ENCODE data around the gene TMEM181.
"Not testable (repeated sequence)": the region's sequence is repeated elsewhere in the genome, so short reads cannot be mapped to it uniquely, and the experiment has no call there.

The TMEM181 gene

DNA sequence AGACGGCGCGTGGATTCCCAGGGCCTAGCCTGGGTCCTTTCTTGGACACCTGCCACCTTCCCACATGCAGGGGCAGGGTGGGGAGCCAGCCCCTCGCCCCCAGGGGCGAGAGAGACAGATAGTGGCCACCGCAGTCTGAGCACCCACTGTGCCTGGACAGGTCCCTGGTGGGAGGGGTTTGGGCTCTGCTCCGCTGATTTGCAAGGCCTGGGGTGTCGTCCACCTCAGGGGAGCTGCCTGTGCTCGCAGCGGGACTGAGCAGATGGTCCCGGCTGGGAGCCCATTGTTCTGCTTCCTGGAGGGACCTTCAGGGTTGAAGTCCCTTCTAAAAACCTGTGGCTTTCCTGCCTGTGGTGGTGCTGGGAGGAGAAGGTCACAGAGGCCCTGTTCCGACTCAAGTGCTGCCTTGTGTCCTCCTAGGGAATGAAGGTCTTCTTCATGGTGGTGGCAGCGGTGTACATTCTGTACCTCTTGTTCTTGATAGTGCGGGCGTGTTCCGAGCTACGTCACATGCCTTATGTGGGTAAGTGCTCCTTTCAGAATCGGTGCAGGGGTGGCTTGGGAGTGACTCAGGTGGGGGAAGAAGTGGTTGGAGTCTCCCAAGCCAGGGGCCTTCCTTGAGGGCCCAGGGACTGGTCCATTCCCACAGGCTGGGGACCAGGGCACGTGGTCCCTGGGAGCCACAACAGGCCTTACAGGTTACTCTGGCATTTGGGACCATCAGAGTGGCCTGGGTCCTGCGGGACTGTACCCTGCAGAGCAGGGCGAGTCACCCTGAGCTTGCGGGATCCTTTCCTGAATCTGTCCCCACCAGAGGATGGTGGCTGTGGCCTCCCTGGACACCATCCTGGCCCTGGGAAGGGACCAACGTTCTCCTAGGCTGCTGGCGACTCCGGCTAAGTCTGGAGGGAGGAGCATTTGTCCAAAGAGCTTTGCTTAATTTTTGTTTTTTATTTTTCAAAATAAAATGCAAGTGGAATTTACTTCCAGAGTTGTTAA lies 65.1 kb downstream of the TMEM181 start:
- DNase-seq = no peak

DNA sequence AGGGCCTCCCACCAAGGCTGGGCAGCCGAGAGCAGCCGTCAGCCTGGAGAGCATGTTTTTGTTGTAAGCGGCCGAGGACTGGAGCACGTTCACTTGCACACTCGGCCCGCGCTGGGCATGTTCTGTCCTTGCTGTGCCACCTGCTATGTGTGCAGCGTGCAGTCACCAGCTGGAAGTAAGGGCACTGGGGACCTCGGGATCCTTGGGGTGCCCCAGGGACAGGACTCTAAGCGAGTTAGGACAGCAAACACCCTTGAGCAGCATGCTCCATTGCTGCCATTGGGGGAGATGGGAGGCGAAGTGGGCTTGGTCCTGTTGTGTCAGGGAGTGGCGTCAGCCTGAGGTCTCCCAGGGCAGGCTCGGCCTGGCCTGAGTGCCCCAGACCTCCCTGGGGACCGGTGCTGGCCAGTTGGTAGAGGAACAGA lies 66.0 kb downstream of the TMEM181 start:
- DNase-seq = no peak

DNA sequence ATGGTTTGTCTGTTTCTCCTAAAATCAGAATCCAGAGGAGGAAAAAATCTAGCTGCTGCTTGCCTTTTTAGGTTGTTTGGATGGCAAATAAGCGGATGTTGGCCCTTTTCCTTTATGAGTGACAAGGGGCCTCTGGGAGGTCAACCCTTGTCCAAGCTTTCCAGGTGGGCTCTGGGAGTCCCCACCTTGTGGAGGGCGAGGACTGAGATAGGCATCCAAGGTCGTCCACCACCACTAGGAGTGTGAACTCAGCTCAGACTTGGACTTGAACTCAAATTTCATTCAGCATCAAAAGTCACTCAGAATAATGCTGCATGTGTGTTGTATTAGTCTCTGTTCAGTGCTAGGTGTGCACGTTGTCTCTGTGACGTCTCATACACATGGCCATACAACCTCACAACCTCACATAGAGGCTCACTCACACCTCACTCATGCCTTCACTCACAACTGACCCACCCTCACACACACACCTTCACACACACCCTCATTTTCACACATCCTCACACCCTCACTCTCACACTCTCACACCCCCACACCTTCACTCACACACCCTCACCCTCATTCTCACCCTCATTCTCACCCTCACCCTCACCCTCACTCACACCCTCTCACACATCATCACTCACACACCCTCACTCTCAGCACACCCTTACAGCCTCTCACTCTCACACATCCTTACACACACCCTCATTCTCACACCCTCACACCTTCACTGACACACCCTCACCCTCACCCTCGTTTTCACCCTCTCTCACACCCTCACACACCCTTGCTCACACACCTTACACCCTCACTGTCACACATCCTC lies 66.7 kb downstream of the TMEM181 start:
- no peak for DNase-seq

DNA sequence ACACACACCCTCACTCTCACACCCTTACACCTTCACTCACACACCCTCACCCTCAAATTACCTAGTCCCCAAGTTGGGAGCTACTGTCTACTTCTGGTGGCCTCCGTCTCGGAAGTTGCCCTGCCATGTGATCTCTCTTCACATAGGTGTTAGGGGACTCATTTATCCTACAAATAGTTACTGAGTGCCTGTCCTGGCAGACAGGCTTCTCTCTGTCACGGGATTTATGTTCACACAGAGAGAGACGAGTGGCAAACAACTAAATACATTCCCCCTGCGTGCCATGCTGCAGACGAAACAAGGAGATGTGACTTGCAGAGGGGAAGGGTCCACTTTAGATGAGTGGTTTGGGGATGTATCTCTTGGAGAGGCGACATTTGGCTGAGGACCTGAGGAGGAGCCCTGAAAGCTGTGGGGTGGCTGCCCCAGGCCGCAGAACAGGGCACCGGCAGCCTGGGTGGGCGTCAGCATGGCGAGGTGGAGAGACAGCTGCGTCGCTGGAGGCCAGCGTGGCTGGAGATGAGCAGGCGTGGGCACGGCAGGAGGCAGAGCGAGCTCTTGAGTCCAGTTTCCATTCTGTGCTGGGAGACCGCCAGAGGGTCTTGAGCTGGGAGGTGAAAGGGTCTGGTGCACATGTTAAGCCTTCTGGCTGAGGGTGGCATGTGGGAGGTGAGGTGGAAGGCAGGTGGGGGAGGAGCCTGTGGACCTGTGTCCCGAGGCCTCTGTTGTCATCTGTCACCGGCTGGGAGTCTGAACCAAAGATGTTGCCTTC lies 67.5 kb downstream of the TMEM181 start:
- no peak for DNase-seq

DNA sequence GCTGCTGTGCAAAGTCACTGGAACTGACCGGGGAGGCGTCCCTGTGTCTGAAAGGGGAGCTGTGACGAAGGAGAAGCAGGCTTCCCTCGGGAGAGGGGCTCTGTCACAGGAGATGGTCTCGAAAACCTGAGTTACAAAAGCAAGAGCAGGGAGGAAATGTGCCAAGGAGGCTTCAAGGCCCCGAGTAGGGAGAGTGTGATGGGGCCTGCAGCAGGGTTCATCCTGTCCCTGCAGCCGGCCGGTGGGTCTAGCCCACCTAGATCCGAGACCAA lies 68.0 kb downstream of the TMEM181 start:
- DNase-seq = no peak

DNA sequence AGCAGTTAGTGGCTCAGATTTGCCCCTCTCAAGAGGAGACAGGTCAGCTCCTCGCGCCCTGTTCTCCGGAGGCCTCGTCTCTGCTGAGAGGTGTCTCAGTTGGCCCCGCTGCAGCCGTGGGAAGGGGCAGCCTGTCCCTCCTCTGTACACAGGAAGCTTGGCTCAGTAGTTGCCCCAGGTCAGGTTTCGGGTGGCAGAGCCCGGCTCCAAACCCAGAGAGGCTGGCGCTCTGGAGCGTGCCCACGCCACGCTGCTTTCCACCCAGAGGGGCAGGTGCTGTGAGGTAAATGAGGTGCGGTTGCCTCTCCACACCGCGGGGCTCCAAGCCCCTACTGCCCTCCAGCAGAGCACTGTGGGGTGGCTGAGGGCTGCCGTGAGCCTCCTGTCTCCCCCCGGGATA lies 68.7 kb downstream of the TMEM181 start:
- no peak for DNase-seq

DNA sequence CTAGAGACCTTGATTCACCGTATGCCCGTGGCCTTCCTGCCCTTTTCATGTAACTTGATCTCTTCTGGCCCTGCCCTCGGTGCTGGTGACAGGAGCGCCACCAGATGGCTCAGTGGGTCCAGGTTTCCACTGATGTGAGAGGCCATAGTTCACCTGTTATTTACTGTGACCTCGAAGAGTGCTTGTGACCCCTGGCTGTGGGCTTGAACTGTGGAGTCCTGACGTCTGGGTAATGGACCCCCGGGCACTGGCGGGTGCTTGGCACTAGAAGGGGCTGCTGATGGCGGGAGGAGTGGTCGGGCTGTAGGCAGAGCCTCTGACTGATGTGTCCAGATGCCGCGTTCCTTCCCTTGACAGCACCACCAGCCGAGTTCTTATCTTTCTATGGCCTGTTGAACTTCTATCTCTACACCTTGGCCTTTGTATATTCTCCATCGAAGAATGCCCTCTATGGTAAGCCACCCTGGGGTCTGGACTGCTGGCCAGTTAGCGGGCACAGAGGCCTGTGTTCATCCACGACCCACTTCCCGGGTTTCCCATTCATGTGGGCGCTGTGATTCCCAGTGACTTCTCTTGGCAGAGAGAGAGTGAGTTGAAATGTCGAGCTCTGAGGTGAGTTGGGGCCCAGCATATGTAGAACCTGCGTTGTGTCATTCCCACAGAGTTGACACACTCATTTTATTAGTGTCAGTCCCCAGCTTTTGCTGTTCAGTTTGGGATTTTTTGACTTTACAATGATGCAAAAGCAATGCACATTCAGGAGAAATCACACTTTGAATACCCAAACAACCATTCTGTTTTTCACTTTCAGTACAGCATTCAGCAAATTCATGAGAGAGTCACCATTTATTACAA lies 69.7 kb downstream of the TMEM181 start:
- peak; percentile 7 to 64 for DNase-seq

DNA sequence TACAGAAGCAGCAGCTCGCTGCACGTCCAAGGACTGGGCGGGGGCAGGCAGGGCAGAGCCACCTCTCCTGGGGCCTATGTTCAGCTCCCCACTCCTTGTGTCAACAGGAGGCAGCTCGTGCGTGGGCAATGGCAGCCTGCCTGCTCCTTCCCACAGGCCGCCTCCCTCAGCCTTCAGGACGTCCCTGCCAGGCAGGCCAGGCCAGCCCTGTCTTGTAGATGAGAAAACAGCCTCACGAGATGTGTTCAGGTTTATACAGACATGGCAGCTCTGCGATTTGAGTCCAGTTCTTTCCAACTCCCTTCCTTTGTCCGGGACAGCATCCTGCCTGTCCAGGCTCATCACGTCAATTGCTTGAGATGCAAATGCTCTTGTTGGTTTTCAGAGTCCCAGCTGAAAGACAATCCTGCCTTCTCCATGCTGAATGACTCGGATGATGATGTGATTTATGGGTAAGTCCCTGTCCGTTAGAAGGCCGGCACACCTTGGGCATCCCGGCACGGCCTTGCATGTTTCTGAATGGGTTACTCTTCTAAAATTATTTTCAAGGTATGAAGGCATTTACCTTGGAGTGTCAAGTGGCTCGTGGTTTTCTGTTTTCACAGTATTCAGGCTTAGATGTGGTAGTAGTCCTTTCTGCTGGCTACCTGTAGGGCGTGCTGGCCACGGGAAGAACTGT lies 71.2 kb downstream of the TMEM181 start:
- DNase-seq = no peak

DNA sequence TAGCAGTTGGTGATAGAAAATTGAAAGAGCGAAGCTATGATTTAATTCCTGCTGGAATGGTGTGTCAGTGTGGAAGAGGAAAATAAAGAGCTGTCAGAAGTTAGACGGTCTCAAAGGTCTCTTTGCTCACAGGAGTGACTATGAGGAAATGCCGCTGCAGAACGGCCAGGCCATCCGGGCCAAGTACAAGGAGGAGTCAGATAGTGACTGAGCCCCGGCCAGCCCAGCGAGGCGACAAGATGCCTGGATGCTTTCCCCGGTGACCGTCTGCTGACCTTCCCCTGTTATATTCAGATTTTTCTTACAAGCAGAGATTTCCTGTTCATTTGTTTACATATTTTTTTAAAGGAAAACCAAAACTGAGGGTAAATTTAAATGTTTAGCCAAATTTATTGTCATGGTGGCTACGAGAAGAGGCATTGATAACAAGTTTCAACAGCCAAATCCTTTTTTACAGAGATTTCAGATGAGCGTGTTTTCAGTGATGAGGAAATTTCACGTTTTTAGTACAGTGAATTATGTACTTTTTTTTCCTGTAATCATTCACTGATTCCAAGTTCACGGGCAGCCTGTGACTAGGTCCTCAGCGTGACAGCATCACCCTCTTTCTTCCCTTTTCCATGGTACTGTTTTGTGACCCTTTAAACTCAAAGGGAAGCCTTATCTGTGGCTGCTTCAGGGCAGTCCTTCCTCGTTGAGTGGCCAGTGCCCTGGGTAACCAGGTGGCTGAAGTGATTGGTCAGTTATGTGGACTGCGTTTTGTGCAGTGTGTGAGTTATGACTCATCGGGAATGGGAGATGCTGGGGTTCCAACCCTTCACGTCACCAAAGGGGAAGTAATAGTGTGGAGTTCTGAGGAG lies 72.0 kb downstream of the TMEM181 start:
- no peak for DNase-seq

DNA sequence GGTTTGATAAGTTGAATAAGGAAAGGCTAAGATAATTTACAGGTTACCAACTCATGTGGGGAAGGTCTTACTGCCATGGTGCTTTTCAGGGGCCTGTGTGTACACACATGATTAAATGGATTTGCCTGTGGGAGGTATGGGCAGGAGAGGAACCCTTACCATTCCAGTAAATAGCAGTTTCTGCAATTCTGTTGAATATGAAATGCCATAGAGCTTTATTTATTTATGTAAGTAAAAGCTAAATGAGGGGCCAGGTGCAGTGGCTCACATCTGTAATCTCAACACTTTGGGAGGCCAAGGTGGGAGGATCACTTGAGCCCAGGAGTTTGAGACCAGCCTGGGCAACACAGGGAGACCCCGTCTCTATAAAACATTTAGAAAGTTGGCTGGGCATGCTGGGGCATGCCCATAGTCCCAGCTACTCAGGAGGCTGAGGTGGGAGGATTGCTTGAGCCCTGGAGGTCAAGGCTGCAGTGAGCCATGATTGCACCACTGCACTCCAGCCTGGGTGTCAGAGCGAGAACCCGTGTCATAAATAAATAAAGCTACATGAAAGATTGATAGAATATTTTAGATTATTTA lies 72.7 kb downstream of the TMEM181 start:
- not testable (repeated sequence) for DNase-seq

DNA sequence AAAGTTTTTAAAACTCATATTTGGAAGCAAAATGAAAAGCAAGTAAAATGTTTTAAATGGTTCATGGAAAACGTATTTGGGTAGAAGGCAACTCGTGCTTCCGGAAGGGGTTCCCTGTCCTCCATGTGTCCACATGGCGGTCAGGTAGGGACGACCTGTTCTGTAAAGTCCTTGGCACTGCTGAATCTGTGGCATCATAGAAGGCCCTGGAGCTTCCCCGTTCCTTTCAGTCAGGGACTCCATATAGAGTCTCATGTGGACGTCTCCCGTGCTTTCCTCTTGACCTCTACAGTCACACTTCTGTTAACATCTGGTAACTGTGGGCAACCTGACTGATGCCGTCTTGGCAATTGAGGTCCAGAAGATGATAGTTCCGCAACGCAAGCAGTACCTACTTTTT lies 73.2 kb downstream of the TMEM181 start:
- DNase-seq = no peak

DNA sequence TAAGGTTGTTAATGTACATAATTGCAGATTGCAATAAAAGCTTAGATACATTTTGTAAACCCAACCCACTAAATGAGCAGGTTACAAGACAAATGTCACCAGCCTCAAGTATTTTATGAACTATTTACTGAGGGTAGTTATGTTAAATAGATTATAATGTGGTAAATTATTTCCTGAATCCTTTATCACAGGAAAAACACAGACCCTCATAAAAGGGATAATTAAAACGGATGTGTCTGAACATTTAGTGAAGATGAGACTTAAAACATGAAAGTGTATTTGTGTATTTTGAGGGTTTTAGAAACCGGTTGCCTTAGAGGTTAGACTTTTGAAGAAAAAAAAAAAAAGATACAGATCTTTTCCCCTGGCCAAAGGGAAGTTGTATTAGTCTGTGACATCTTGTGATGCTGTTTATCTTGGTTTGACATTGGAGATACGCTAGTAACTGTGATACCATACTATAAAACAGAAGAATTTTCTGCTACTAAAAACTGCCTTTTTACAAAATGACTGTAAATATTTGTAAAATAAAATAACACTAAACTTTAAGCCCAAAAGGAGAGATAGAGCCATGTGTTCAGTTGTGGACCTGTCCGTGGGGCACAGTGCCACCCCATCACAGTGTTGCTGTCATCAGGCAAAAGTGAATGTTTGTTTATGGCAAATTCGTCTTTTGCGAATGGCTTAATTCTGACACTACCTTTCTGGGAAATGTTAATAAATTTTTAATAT lies 75.0 kb downstream of the TMEM181 start:
- no peak for DNase-seq

DNA sequence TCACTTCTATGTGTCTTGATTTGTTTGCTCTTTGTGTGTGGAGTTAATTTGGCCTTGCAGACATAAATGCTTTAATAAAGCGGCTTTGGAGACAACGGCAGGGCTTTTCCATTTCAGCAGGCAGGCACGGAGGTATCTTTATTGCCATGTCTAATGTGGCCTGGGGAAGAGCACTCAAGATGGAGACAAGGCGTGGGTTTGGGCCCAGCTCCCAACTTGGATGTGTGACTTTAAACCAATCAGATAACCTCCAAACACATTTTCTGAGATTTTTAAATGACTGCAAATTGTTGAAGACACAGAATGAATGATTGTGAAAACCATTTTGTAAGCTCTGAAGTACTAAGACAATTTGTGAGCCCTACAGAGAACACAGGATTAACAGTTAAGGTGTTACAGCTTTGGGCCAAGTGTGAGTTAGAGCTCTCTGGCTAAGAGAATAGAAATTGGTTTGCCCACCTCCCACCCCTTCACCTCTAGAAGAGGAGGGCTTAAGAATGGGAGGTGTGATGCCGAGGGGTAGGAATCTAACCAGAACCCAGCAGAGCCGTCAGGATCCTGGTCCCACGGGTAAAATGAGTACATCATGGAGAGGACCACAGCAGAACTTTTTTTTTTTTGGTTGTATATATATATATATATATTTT lies 75.7 kb downstream of the TMEM181 start:
- DNase-seq = no peak

DNA sequence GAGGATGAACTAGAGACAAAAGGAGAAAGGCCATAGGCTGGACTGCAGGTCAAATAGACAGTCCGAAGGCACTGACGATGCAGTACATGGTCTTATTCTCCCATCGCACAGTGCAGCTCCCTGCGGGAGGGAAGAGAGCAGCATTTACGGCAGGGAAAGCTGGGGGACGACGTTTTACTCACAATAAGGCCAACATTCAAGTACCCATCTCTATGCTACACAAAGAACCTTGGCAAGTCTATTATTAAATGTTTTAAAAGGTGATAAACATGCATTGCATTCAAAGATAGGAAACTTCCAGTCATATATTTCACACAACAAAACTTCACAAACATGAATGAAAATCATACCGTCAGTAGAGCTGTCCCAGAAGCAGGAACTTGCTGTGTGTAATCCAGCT lies 76.9 kb downstream of the TMEM181 start:
- DNase-seq = no peak

DNA sequence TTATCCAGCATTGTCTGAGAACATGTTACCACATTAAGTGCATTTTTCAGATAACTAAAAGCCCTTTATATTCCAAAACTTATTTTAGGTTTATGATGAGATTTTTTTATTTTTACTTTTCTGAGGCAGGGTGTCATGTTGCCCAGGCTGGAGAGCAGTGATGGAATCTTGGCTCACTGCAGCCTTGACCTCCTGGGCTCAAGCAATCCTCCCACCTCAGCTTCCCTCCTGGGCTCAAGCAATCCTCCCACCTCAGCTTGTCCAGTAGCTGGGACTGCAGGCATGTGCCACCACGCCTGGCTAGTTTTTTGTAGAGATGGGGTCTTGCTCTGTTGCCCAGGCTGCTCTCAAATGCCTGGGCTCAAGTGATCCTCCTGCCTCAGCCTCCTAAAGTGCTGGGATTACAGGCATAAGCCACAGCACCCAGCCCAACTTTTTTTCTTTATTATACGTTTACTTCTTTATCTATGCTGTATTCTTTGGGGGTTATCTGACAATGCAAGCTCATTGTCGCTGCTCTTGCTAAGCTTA lies 78.5 kb downstream of the TMEM181 start:
- DNase-seq = no peak

DNA sequence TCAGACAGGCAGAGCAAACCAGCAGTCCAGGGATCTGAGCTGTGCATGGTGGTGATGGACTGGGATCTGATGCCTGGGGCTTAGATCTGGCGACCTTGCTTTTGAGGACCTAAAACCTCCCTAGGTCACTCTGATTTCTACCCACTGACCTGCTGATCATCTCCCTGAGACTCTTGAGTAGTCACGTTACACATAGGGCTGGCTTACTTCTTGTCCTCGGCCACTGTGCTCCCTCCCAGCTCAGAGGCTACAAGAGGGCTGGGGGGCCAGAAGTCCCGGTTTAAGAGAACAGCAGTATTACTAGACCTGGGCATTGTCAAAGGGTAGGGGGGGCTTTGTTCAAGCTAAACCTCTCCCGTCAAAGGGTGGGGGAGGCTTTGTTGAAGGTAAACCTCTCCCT lies 79.2 kb downstream of the TMEM181 start:
- DNase-seq = no peak

DNA sequence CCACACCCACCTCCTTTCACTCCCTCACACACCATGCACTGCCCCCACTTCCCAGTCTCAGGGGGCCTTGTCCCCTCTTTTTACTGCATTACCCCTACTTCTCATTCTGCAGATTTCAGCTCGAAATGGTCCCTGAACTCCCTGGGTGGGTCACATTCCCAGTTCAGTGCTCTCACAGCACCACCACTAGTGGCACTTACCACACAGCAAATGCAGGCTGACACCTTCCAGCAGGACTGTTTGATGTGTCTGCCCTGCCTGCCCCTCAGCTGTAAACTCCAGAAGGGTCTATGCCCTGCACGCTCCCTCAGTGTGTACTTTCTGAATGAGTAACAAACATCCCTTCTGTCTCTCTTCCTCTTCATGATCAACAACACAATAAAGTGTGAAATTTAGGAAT lies 80.6 kb downstream of the TMEM181 start:
- DNase-seq = no peak

DNA sequence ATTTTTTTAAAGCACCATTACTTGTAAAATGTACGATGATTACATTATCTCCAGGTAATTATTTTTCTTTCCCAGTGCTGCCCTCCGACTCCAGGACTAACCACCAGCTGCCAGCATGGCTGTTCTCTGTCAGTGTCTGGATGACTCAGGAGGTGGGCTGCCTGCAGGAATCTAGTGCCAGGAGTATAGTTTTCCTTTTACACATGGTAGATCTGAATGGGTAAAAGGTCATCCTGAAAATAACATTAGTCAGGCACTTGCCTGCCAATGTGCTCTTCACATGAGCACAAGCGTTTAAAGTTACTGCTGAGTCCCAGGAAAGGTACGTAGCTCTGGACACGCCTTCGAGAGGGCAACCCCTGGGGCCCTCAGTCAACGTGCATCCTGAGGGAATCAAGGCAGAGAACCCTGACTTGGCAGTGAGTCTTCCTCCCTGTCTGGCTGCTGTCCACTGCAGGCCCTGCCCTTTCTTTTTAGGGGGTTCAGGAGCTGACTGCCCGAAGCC lies 82.3 kb downstream of the TMEM181 start:
- no peak for DNase-seq

DNA sequence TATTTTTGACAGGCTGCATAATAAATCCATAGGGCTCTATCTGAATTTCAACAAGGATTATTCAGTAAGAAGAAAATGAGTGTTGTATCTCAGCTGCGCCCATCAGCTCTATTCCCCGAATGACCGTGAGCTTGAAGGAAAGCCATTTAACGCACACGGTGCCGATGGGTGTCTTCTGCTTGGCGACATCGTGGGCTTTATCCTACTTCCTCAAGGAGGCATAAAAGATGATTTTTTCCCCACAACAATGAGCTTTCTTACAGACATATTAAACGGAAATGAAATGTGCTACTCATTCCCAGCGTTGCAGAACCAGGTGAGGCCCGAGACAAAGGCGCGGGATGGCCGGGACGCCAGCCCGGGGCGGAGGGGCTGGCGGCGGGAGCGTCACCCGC lies 83.9 kb downstream of the TMEM181 start:
- DNase-seq = peak in 1 of 2 experiments; percentile 41

Measured in NCI-H524 (cell line).